Measurements from ENCODE around the gene CCDC192. TPM values are rescaled to one million over a fixed set of nuclear protein-coding genes. Genes with fewer than 3 reads are reported as not detected.

Gene CCDC192
- polyA plus RNA-seq, 4 donors, result 0.73 to 1.5 (median 0.78) TPM

- DNase-seq (ENCODE audit: low read depth in 4 of 4, low spot score in 3 of 4), result no peak
Observed at GRCh38 chr5:127872494-127872893, 169.3 kb downstream of the CCDC192 start.

DNA sequence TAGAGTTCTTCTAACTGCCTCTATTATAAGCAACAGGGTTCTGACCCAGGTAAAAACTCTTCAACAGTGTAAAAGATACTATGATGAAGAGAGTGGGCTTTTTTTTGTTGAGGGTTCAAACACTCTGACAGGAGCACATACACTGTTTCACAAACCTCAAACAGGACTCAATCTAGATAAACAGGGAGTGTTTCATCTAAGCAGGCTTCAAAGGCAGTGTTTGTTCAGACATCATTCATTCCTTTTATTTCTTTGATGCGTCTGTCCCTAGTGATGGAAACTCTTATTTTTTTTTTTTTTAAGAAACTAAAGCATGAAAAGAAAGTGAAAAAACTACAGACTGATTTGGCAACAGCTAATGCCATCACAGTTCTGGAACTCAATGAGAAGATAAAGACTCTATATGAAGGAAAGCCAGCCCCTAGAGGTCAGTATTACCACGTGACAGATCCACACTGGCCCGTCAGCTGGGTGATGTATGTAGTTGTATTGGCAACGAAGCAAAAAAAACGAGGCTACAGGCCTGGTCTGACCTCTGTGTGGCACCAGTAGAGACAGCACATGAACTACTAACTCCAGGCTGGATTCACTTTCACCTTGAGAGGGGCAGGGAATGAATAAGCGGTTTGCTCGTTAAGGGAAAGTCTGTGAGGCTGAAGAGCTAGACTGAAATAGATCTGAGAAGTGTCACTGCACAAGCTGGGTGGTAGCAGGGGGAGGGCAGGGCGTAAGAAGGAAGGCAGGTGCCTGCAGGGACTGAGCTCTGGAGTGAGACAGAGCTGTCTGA, 172.2 kb downstream of the CCDC192 start:
- DNase-seq (ENCODE audit: low read depth in 4 of 4, low spot score in 3 of 4), result peak; percentile 57 to 62 (median 59)

GRCh38 chr5:127876384-127876783, 173.2 kb downstream of the CCDC192 start:
- DNase-seq (ENCODE audit: low read depth in 4 of 4, low spot score in 3 of 4), result no peak

GRCh38 chr5:127878174-127878750, 175.1 kb downstream of the CCDC192 start:
- DNase-seq (ENCODE audit: low read depth in 4 of 4, low spot score in 3 of 4), result no peak

GRCh38 chr5:127884416-127884815, 181.2 kb downstream of the CCDC192 start:
- DNase-seq (ENCODE audit: low read depth in 4 of 4, low spot score in 3 of 4), result no peak

DNA sequence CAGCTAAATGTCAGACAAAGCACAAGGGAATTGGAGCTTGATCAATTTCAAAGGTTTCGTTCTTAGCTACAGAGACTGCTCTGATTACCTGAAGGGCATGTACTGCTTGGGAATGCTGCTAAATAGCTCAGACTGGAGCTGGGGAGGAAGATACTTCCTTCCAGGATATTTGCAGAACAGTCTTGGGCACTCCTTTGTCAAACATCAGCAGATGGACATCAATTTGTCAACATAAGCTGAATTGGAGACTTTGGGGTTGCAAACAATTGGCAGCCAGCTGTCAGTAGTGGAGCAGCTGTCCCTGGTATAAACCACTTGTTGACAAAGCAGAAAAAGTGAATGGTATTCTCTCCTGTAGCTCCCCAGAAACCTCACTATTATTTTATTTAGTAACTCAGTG, 182.0 kb downstream of the CCDC192 start:
- no peak for DNase-seq (ENCODE audit: low read depth in 4 of 4, low spot score in 3 of 4)

DNA sequence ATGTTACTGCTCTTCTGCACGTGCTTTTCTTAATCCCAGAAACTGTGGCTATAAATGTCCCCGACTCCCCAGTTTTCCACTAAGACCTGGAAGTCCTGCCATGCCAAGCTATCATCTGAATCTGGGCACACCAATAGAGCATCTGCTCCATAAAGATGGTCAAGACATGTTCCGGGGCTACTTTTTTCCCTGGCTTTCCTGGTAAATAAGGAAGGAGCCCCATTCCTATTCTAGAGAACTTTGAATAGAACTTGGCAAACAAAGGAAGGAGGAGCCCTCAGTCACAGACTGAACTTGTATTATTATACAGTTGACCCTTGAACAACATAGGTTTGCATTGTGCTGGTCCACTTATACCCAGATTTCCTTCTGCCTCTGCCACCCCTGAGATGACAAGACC, 182.9 kb downstream of the CCDC192 start:
- DNase-seq (ENCODE audit: low read depth in 4 of 4, low spot score in 3 of 4), result no peak

- no peak for DNase-seq (ENCODE audit: low read depth in 4 of 4, low spot score in 3 of 4)
Observed at GRCh38 chr5:127887282-127887681, 184.1 kb downstream of the CCDC192 start.

GRCh38 chr5:127891942-127892341, 188.8 kb downstream of the CCDC192 start:
- no peak for DNase-seq (ENCODE audit: low read depth in 4 of 4, low spot score in 3 of 4)

DNA sequence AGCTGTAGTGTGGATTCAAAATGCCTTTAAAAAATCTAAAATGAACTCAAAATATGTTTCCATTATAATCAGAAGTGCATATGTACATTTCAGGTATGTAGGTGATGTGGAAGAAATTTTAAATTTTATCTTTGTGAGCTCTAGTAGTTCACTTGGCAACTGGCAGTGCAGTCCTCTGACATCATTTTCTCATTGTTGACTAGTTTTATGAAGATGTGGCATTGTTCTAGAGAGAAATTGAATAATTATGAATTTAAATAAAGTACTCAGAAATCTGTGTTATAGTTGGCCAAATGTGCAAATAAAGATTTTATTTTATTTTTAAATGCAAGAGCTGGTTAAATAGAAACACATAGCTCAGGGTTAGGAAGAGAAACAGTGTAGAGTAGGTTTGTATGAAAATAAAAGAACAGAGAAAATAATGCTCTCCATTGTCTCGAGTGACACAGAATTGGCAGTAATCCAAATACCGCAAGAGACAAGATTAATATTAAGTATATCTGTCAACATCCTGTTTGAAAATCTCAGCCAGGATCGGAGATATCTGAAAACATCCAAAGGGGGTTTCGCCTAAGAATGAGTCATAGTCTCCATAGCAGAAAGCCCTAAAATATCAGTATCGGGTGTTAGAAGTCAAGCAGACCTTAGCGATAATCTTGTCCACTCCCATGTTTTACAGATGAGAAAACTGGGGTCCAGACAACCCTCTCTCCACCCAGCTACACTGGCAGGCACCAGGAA, 189.4 kb downstream of the CCDC192 start:
- DNase-seq (ENCODE audit: low read depth in 4 of 4, low spot score in 3 of 4), result no peak

GRCh38 chr5:127893232-127893631, 190.0 kb downstream of the CCDC192 start:
- no peak for DNase-seq (ENCODE audit: low read depth in 4 of 4, low spot score in 3 of 4)

DNA sequence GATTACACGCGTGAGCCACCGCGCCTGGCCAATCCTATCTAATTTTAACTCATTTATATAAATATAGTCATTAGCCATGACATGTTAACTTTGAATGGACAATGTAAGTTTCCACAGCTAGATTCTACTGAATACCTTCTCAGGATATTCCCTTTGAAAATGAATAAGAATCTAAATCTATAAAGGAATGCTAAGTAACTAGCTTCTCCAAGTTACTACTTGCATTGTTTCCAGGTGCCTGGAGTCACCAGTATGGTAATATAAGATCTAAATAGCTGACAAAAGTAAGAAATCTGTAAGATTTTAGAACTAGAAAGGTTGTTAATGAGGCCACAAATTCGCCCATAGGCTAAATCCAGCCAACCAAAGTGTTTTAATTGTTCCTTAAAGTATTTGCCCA, 191.3 kb downstream of the CCDC192 start:
- DNase-seq (ENCODE audit: low read depth in 4 of 4, low spot score in 3 of 4), result no peak

- DNase-seq (ENCODE audit: low read depth in 4 of 4, low spot score in 3 of 4), result no peak
Observed at GRCh38 chr5:127898551-127899213, 195.5 kb downstream of the CCDC192 start.

GRCh38 chr5:127899214-127899610, 196.0 kb downstream of the CCDC192 start:
- DNase-seq (ENCODE audit: low read depth in 4 of 4, low spot score in 3 of 4), result no peak

DNA sequence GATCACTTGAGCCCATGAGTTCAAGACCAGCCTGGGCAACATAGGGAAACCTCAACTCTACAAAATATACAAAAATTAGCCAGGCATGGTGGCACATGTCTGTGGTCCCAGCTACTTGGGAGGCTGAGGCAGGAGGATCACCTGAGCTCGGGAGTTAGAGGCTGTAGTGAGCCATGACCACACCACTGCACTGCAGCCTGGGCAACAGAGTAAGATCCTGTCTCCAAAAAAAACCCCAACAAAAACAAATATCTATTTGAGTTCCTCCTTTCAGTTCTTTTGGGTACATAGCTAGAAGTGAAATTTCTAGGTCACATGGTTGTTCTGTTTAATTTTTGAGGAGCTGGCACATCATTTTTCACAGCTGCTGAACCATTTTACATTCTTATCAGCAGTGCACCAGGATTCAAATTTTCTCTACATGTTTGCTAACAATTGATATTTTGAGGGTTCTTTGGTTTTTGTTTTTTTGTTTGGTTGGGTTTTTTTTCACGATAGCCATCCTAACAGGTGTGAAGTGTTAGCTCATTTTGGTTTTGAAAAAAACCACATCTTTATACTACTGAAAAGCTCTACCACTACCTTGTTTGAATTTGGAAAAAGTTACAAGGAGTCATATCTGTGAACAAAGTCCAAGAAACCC, 203.5 kb downstream of the CCDC192 start:
- DNase-seq (ENCODE audit: low read depth in 4 of 4, low spot score in 3 of 4), result no peak

DNA sequence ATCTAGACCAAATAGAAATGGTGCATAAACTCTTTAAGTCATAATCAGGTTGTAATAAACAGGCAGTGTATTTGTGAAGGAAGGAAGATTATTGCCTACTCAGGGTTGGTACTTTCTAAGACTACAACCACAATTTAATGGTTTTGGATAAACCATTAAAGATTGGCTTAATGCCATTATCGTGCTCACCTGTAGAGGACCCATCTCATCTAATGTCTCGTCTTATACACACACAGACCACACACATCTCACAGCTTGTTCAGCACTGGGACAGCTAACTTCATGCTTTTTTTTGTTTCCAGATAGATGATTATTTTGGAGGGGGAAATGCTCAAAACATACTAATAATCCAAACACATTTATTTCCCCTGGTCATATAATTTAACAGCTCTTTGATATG, 204.7 kb downstream of the CCDC192 start:
- no peak for DNase-seq (ENCODE audit: low read depth in 4 of 4, low spot score in 3 of 4)

DNA sequence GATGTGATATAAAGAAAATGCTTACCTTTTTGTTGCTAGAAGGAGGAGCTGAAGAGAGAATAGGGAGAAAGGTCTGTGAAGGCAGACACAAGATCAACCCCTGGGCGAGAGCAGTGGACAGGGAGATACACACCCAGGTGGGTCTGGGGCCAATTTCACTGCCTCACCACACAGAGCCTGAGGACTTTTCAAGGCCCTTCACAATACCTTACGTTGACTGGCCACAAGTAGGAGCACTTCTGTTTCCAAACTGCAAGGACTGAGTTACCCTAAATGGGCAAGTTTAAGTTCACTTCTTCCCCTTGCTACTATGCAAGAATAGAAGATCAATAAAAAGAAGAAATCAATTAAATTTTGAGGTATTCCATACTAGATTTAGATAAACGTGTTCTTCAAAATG, 205.9 kb downstream of the CCDC192 start:
- DNase-seq (ENCODE audit: low read depth in 4 of 4, low spot score in 3 of 4), result no peak

GRCh38 chr5:127909821-127910220, 206.6 kb downstream of the CCDC192 start:
- DNase-seq (ENCODE audit: low read depth in 4 of 4, low spot score in 3 of 4), result no peak

DNA sequence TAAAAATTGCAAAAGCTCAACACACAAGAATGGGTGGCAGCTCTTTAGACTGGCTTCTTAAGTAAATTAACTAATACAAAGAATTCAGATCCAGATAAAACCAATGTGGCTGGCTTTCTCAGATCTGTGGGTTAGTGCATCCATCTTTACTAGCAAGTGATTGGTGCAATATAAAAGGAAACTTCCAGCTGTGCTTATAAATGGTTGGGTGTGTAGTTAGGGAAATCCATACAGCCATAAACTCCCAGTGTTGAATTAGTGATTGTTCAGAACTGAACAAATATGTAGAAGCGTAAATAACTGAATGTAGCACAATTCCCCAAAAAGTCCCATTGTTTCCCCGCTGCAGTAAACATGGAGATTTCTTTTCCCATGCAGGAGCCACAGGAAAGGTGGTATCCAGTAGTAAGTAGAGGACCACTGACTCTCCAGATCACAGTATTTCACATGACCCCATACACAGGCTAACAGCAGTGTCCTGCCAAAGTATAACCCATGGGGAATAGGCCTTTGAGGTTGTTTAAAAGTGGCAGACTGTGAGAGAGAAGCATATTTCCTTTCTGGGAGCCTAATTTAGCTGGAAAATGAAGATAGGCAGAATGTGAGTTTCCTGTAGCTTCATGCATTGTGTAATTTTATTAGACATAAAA, 207.2 kb downstream of the CCDC192 start:
- no peak for DNase-seq (ENCODE audit: low read depth in 4 of 4, low spot score in 3 of 4)

- no peak for DNase-seq (ENCODE audit: low read depth in 4 of 4, low spot score in 3 of 4)
Observed at GRCh38 chr5:127911619-127912018, 208.4 kb downstream of the CCDC192 start.
